ENCODE data around the gene SLC36A4. TPM values are rescaled to one million over a fixed set of nuclear protein-coding genes. Genes with fewer than 3 reads are reported as not detected.

Gene SLC36A4
- total and polyA plus RNA-seq, 2 of the 13 experiments (the other 11 are each of a cell fraction or from before 2014, with no cell fraction given): 7.3 to 9.5 TPM

GRCh38 chr11:93197380-93198214 lies at the start of gene SLC36A4 (continued):
- TF ChIP-seq UBTF (CRISPR knock-in tag; IDR thresholded peaks at IDR 0.05) (peak; percentile 85; the same call in 1 of the 2 replicates), IRF2 (CRISPR knock-in tag; IDR thresholded peaks at IDR 0.05) (no peak; the same call in 1 of the 2 replicates), PRDM15 (CRISPR knock-in tag; IDR thresholded peaks at IDR 0.05) (no peak), NFAT5 (CRISPR knock-in tag; IDR thresholded peaks at IDR 0.05) (peak; percentile 84; the same call in 1 of the 2 replicates), ATF4 (CRISPR knock-in tag; IDR thresholded peaks at IDR 0.05) (0 out of 4 replicates have a peak, but pooled peaks of 1 of the 2 experiments have one; percentile 61), ZNF598 (CRISPR knock-in tag; IDR thresholded peaks at IDR 0.05; ENCODE audit: borderline replicate concordance) (peak; percentile 95), TAF15 (IDR thresholded peaks at IDR 0.05; ENCODE audit: low read depth, low read length, poor library complexity, severe bottlenecking) (no peak)
- TF ChIP-seq, protein P1, sequence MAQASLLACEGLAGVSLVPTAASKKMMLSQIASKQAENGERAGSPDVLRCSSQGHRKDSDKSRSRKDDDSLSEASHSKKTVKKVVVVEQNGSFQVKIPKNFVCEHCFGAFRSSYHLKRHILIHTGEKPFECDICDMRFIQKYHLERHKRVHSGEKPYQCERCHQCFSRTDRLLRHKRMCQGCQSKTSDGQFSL (CRISPR knock-in tag; IDR thresholded peaks at IDR 0.05): no peak
- TF ChIP-seq, protein P2, sequence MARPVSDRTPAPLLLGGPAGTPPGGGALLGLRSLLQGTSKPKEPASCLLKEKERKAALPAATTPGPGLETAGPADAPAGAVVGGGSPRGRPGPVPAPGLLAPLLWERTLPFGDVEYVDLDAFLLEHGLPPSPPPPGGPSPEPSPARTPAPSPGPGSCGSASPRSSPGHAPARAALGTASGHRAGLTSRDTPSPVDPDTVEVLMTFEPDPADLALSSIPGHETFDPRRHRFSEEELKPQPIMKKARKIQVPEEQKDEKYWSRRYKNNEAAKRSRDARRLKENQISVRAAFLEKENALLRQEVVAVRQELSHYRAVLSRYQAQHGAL (CRISPR knock-in tag; IDR thresholded peaks at IDR 0.05; ENCODE audit: not compliant biosample characterization): peak; percentile 44

Measured in HepG2 (cell line).